ENCODE results near the gene CHMP3. TPM values are rescaled to one million over a fixed set of nuclear protein-coding genes. Genes with fewer than 3 reads are reported as not detected.

Gene CHMP3
- total RNA-seq, 1 experiment from 2014 or later = 54.4 TPM

DNA sequence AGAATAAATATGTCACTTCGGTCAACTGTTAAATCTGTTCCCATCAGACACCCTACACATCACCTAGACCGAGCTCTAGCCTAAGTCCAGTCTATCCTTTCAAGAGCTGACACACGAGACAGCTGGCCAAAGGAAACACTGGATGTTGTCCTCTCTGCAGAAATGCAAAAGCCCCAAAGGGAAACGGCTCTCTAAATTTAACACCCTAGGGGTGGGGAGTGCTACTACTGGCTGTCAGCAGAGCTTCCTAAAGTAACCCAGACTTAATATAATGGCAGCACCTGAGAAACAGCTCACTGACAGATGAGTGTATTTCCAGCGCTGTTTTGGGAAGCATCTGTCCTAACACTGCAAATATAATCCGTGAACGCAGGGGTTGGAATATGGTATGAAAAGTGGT lies 55.6 kb downstream of the CHMP3 start:
- H4K20me1 ChIP-seq (ENCODE audit: low read length) = no peaks in the 10 kb centered on the region
- ChIA-PET POLR2A (ENCODE audit: unreplicated experiment) (no interaction called here), CTCF (no interaction called here)
- BruUV-seq (replicated peaks) = no TSS peak
- intact Hi-C loops (cut with micrococcal nuclease) = no loop called here
- H3K36me3 ChIP-seq (ENCODE audit: low read depth, low read length) = peaks cover 4% of the 10 kb centered on the region; the same call in 1 of the 2 replicates
- no peak overlapping the region for H3K9ac ChIP-seq (ENCODE audit: low read length)
- ATAC-seq (no peak), DNase-seq (no peak)
- H3K9me2 ChIP-seq (replicated peaks; ENCODE audit: low read length) = no peaks in the 10 kb centered on the region
- H3K9me3 ChIP-seq (ENCODE audit: low read length) = no peaks in the 10 kb centered on the region
- no peaks in the 10 kb centered on the region for H3K27me3 ChIP-seq (ENCODE audit: low read length)
- H3K4me3 ChIP-seq (ENCODE audit: low read length) = no peak overlapping the region
- H3K4me1 ChIP-seq (ENCODE audit: insufficient read depth, low read length) = no peaks in the 10 kb centered on the region
- no peak overlapping the region for H3K4me2 ChIP-seq (ENCODE audit: low read length)
- no peak overlapping the region for H3K27ac ChIP-seq (ENCODE audit: low read length)
- no peak overlapping the region for H2AFZ ChIP-seq (ENCODE audit: low read length)
- TF ChIP-seq EZH2 (IDR thresholded peaks at IDR 0.05; ENCODE audit: low read length, unreplicated experiment) (no peak), EZH2phosphoT487 (IDR thresholded peaks at IDR 0.05; ENCODE audit: borderline replicate concordance, low read length) (no peak)
- TF ChIP-seq, protein P1, sequence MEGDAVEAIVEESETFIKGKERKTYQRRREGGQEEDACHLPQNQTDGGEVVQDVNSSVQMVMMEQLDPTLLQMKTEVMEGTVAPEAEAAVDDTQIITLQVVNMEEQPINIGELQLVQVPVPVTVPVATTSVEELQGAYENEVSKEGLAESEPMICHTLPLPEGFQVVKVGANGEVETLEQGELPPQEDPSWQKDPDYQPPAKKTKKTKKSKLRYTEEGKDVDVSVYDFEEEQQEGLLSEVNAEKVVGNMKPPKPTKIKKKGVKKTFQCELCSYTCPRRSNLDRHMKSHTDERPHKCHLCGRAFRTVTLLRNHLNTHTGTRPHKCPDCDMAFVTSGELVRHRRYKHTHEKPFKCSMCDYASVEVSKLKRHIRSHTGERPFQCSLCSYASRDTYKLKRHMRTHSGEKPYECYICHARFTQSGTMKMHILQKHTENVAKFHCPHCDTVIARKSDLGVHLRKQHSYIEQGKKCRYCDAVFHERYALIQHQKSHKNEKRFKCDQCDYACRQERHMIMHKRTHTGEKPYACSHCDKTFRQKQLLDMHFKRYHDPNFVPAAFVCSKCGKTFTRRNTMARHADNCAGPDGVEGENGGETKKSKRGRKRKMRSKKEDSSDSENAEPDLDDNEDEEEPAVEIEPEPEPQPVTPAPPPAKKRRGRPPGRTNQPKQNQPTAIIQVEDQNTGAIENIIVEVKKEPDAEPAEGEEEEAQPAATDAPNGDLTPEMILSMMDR (conservative IDR thresholded peaks at IDR 0.05; ENCODE audit: low read depth, low read length) = no peak
- no peaks in the 10 kb centered on the region for H3K79me2 ChIP-seq (ENCODE audit: low read length)
- no peaks in the 10 kb centered on the region for H3F3A ChIP-seq (ENCODE audit: low read length, unreplicated experiment)

DNA sequence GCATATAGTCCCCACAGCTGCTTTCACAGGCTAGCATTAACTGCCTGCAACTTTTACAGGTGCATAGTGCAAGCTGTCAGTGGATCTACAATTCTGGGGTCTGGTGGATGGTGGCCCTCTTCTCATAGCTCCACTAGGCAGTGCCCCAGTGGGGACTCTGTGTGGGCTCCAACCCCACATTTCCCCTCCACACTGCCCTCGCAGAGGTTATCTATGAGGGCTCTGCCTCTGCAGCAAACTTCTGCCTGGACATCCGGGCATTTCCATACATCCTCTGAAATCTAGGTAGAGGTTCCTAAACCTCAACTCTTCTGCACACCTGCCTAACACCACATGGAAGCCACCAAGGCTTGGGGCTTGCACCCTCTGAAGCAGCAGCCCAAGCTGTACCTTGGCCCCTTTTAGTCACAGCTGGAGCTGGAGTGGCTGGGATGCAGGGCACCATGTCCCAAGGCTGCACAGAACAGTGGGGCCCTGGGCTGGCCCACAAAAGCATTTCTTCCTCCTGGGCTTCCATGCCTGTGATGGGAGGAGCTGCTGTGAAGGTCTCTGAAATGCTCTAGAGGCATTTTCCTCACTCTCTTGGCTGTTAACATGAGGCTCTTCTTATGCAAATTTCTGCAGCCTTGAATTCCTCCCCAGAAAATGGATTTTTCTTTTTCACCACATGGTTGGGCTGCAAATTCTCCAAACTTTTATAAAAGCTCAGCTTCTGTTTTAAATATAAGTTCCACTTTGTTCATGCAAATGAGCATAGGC lies 62.7 kb downstream of the CHMP3 start:
- Histone ChIP-seq H4K20me1 (ENCODE audit: low read length) (peaks cover 8% of the 10 kb centered on the region), H3K27me3 (ENCODE audit: low read length) (no peaks in the 10 kb centered on the region), H2AFZ (ENCODE audit: low read length) (no peak overlapping the region), H3F3A (ENCODE audit: low read length, unreplicated experiment) (no peaks in the 10 kb centered on the region), H3K27ac (ENCODE audit: low read length) (no peak overlapping the region), H3K4me3 (ENCODE audit: low read length) (no peak overlapping the region), H3K4me1 (ENCODE audit: insufficient read depth, low read length) (peaks cover 16% of the 10 kb centered on the region), H3K4me2 (ENCODE audit: low read length) (no peak overlapping the region), H3K9me2 (replicated peaks; ENCODE audit: low read length) (no peaks in the 10 kb centered on the region), H3K9me3 (ENCODE audit: low read length) (0 out of 2 replicates have a peak, but pooled peaks cover 4% of the 10 kb centered on the region), H3K79me2 (ENCODE audit: low read length) (peaks cover 4% of the 10 kb centered on the region; the same call in 1 of the 2 replicates), H3K36me3 (ENCODE audit: low read depth, low read length) (peaks cover 36% of the 10 kb centered on the region), H3K9ac (ENCODE audit: low read length) (no peak overlapping the region)
- no peak for ATAC-seq
- TF ChIP-seq EZH2 (IDR thresholded peaks at IDR 0.05; ENCODE audit: low read length, unreplicated experiment) = no peak
- no peak for DNase-seq
- ChIA-PET POLR2A (ENCODE audit: unreplicated experiment) (no interaction called here), CTCF (interaction anchor here (0.6 kb wide), 1 partner anchor 123 kb away, joined by 4 read pairs; no protein-coding TSS in a partner anchor)
- no TSS peak for BruUV-seq (replicated peaks)
- intact Hi-C loops (cut with micrococcal nuclease) = no loop called here

DNA sequence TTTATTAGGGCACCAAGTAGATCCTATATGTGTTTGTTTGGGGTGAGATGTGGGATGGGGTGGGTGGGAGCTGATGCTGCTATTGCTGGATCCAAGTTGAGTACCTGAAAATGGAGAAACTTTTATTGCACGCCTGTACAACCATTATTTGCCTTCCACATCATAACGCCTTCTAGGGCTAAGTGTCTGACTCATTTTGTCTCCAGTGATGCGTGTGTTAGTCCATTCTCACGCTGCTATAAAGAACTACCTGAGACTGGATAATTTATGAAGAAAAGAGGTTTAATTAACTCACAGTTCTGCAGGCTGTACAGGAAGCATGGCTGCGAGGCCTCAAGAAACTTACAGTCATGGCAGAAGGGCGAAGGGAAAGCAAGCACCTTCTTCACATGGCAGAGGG lies 63.9 kb downstream of the CHMP3 start:
- H4K20me1 ChIP-seq (ENCODE audit: low read length) = peaks cover 8% of the 10 kb centered on the region
- no peak overlapping the region for H3K4me3 ChIP-seq (ENCODE audit: low read length)
- TF ChIP-seq, protein P1 (conservative IDR thresholded peaks at IDR 0.05; ENCODE audit: low read depth, low read length) = no peak
- no peak for TF ChIP-seq EZH2 (IDR thresholded peaks at IDR 0.05; ENCODE audit: low read length, unreplicated experiment)
- no peak for TF ChIP-seq EZH2phosphoT487 (IDR thresholded peaks at IDR 0.05; ENCODE audit: borderline replicate concordance, low read length)
- no TSS peak for BruUV-seq (replicated peaks)
- no peaks in the 10 kb centered on the region for H3K9me2 ChIP-seq (replicated peaks; ENCODE audit: low read length)
- no peak overlapping the region for H2AFZ ChIP-seq (ENCODE audit: low read length)
- 0 out of 2 replicates have a peak overlapping the region, but pooled peaks have one; percentile 5 for H3K4me2 ChIP-seq (ENCODE audit: low read length)
- H3K27me3 ChIP-seq (ENCODE audit: low read length) = no peaks in the 10 kb centered on the region
- H3K9ac ChIP-seq (ENCODE audit: low read length) = no peak overlapping the region
- DNase-seq (peak; percentile 43), ATAC-seq (peak; percentile 49)
- H3K79me2 ChIP-seq (ENCODE audit: low read length) = peaks cover 4% of the 10 kb centered on the region; the same call in 1 of the 2 replicates
- H3K4me1 ChIP-seq (ENCODE audit: insufficient read depth, low read length) = peaks cover 16% of the 10 kb centered on the region
- peak overlapping the region; percentile 81 for H3K27ac ChIP-seq (ENCODE audit: low read length)
- 0 out of 2 replicates have a peak, but pooled peaks cover 4% of the 10 kb centered on the region for H3K9me3 ChIP-seq (ENCODE audit: low read length)
- no peaks in the 10 kb centered on the region for H3F3A ChIP-seq (ENCODE audit: low read length, unreplicated experiment)
- H3K36me3 ChIP-seq (ENCODE audit: low read depth, low read length) = peaks cover 36% of the 10 kb centered on the region
- ChIA-PET POLR2A (ENCODE audit: unreplicated experiment) (interaction anchor here (1.0 kb wide), 1 partner anchor 57 kb away, joined by 12 read pairs; no protein-coding TSS in a partner anchor), CTCF (no interaction called here)
- intact Hi-C loops (cut with micrococcal nuclease) = loop anchor here (5.0 to 10.0 kb wide), 2 partner anchors 57 to 105 kb away; partner anchors contain the start of gene KDM3A

Measured in PC-3 (cell line).